ENCODE results near the gene EPAS1.

The EPAS1 gene

GRCh38 chr2:46300406-46300832, 3.2 kb downstream of the EPAS1 start:
- DNase-seq (ENCODE audit: low spot score): no peak

GRCh38 chr2:46302005-46302695, 4.9 kb downstream of the EPAS1 start:
- DNase-seq (ENCODE audit: low spot score): no peak

- no peak for DNase-seq (ENCODE audit: low spot score)
Observed at GRCh38 chr2:46303233-46303632, 6.0 kb downstream of the EPAS1 start.

GRCh38 chr2:46303822-46304221, 6.6 kb downstream of the EPAS1 start:
- no peak for DNase-seq (ENCODE audit: low spot score)

- DNase-seq (ENCODE audit: low spot score): no peak
Observed at GRCh38 chr2:46304635-46305034, 7.4 kb downstream of the EPAS1 start.

GRCh38 chr2:46305187-46305586, 8.0 kb downstream of the EPAS1 start:
- DNase-seq (ENCODE audit: low spot score): no peak

GRCh38 chr2:46305767-46306166, 8.6 kb downstream of the EPAS1 start:
- peak; percentile 49 for DNase-seq (ENCODE audit: low spot score)

GRCh38 chr2:46306330-46306751, 9.1 kb downstream of the EPAS1 start:
- no peak for DNase-seq (ENCODE audit: low spot score)

- no peak for DNase-seq (ENCODE audit: low spot score)
Observed at GRCh38 chr2:46306988-46307655, 9.9 kb downstream of the EPAS1 start.

GRCh38 chr2:46308081-46308480, 10.9 kb downstream of the EPAS1 start:
- DNase-seq (ENCODE audit: low spot score): no peak

- DNase-seq (ENCODE audit: low spot score): no peak
Observed at GRCh38 chr2:46308629-46309028, 11.4 kb downstream of the EPAS1 start.

GRCh38 chr2:46309052-46309953, 12.1 kb downstream of the EPAS1 start:
- DNase-seq (ENCODE audit: low spot score): no peak

GRCh38 chr2:46310446-46310845, 13.2 kb downstream of the EPAS1 start:
- DNase-seq (ENCODE audit: low spot score): no peak

- DNase-seq (ENCODE audit: low spot score): no peak
Observed at GRCh38 chr2:46311651-46312223, 14.5 kb downstream of the EPAS1 start.

- DNase-seq (ENCODE audit: low spot score): no peak
Observed at GRCh38 chr2:46313063-46313462, 15.9 kb downstream of the EPAS1 start.

- DNase-seq (ENCODE audit: low spot score): no peak
Observed at GRCh38 chr2:46314065-46314835, 17.0 kb downstream of the EPAS1 start.

- no peak for DNase-seq (ENCODE audit: low spot score)
Observed at GRCh38 chr2:46315103-46315890, 18.1 kb downstream of the EPAS1 start.

- no peak for DNase-seq (ENCODE audit: low spot score)
Observed at GRCh38 chr2:46317094-46317486, 19.9 kb downstream of the EPAS1 start.

GRCh38 chr2:46318579-46319460, 21.6 kb downstream of the EPAS1 start:
- DNase-seq (ENCODE audit: low spot score): no peak

GRCh38 chr2:46319711-46320110, 22.5 kb downstream of the EPAS1 start:
- no peak for DNase-seq (ENCODE audit: low spot score)
